HG02973 (cell line): ENCODE results near the gene STAC3.

ENCODE experiments used
- ATAC-seq: cut with Tn5 transposase; IDR thresholded peaks from one replicate; pipeline ENCODE4 v1.9.1; 2021; ENCODE audit warnings: moderate library complexity; ENCODE audit not compliant: unreplicated experiment

Gene STAC3

DNA sequence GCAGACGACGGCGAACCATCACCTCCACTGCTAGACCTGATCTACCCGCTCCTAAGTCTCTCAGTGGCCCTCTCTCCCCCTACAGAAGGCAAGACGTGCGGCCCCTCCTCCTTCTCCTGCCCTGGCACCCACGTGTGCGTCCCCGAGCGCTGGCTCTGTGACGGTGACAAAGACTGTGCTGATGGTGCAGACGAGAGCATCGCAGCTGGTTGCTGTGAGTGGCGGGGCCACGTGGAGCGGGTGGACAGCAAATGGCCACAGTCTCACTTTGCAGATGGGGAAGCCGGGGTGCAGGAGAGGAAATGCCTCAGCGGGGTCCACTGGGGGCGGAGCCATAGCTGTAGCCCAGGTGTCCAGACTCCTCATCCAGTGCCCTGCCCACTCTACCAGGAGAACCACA is 55.8 kb downstream of the STAC3 start:
- no peak for ATAC-seq

DNA sequence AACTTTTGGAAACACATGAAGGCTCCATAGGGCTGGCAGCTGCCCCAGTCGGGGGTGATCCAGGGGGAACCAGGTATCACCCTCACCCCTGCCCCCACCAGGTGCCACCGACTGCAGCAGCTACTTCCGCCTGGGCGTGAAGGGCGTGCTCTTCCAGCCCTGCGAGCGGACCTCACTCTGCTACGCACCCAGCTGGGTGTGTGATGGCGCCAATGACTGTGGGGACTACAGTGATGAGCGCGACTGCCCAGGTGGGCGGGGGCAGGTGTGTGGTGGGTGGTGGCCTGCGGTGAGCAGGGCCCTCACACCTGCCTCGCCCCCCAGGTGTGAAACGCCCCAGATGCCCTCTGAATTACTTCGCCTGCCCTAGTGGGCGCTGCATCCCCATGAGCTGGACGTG is 56.7 kb downstream of the STAC3 start:
- no peak for ATAC-seq

DNA sequence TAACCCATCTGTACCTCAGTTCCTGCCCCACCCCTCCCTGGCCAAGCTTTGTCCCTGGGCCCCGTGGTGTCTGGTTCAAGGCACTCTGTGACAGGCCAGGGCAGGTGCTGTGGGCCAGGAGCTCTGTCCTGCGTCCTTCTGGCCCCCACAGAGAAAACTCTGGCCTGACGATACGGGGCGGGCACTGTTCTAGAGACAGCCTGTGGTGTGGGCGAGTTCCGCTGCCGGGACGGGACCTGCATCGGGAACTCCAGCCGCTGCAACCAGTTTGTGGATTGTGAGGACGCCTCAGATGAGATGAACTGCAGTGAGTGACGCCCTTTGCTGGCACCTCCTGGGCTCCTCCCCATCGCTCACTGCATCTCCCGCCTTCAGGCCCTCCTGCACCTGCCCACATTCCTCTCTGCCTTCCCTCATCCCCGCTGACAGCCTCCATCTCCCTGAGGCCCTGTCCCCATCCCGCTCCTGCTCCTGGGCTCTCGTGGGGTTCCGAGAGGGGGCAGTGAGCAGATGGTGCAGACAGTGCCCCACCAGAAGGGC is 57.2 kb downstream of the STAC3 start:
- ATAC-seq = no peak
